LHCN-M2 (cell line): ENCODE measurements around the gene TSPAN18. TPM values are rescaled to one million over a fixed set of nuclear protein-coding genes. Genes with fewer than 3 reads are reported as not detected.

ENCODE experiments used
- DNase-seq: peaks from one replicate; pipeline ENCODE4 v3.0.0-alpha.2; 2012; ENCODE audit warnings: low read depth
- total RNA-seq: library from RNA; depleted of rRNA; stranded (reverse); fragments of >200 nt; gene quantifications from 2 replicates; pipeline ENCODE4 v1.2.3, GENCODE V29; 2014

The TSPAN18 gene
- total RNA-seq, 1 experiment from 2014 or later, result not detected

DNA sequence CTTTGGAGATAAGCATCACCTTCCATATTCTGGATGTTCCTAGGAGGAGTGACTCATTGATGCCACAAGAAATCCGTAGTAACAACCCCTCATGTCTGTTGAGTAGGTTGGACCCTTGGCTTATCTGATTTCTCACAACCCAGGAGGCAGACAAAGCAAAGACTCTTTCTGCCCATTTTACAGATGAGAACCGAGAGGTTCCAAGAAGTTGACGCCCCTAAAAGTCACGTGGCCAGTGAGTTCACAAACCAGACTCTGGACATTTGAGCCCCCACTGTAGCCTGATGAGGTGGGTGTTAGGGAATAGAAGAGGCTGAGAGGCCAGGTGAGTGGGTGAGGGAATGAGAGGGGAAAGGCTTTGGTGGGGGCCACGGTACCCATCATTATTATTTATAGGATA lies 70.3 kb downstream of the TSPAN18 start:
- no peak for DNase-seq

DNA sequence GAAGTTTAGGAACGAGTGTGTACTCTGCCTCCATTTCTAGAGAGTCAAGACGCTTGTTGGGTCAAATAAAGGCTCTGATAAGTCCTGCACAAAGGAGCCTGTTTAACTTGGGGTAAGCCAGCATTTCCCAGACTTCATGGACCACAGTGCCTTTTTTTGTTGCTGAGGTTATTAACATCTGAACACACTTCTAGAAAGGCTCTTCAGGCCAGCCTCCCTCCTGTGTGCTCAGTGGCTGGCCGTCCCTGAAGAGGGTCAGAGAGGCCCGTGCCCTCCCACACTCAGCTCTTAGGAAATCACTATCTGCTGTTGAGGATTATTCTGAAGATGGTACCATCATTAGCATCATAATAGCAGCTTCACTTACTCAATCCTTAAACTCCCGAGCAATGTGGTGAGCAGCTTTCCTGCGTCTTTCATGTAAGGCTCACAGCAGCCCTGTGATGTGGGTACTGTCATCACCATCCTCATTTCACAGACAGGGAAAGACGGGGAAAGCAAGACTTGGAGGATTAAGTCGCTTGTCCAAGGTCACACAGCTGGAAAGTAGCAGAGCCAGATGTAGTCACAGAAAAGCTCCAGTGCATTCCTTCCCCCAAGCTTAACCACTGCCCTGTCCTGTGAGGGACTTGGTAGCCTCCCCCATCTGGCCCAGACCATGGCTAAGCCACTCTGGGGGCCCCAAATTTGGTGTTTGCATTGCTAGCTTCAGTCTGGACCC lies 71.3 kb downstream of the TSPAN18 start:
- no peak for DNase-seq

GRCh38 chr11:44798607-44798972 lies 71.8 kb downstream of the TSPAN18 start:
- no peak for DNase-seq

DNA sequence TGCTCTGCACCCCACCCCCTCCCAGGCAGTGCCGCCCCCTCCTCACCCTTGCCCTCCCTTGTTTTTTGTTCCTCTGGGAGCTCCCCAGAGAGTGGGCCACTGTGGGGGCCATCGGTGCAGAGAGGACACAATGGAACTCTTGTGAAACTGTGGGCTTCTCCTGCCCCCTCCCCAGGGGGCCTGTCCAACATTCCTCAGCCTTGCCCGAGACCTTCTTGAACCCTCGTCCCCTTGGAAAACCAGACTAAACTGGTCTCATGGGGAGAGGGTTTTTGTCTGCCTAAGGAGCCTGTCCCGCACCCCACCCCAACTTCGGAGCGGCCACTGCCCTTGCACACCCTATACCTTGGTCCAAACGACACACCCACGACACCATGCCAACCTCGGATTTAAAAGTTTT lies 72.2 kb downstream of the TSPAN18 start:
- no peak for DNase-seq

GRCh38 chr11:44802347-44802746 lies 75.6 kb downstream of the TSPAN18 start:
- no peak for DNase-seq

GRCh38 chr11:44803009-44803408 lies 76.2 kb downstream of the TSPAN18 start:
- no peak for DNase-seq

DNA sequence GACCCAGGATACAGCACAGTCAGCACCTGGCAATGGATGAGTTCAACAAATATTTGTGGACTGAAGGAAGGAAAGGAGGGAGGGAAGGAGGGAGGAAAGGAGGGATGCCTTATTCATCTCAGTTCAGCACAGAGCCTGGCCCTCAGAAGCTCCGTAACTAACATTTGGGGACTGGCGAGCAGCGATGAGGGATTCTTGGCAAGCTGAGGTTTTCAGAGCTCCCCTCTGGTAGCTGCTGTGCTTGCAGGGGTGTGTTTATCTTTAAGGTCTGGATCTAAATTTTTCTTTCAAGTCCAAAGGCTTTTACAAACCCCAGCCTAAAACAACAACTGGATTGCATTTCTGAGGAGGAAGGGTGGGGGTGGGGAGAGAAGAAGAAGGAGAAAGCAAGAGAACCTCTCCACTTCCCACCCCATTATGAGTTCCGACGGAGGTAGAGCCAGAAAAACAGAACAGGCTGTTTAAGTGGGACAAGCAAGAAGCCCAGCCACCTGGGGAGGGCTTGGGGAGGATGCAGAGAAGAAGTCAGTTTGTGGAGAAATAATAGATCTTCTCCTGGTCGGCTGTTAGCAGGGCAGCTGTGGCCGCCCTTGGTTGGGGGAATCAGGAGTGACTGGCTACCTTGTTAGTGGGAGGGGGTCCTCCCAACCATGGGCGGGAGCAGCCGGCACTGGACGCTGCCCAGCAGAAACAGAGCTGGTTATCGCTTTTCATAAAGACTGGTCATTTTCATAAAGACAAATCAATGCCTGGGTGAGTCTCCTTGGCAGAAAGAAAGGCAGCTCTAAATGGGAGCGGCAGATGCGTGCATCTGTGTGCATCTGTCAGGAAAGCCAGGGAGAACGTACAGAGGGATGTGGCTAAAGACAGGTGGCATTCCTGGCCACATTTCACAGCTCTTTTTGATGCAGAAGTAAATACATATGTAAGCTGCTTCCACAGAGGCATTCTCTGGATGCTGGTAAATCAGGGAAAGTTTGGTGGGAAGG lies 78.0 kb downstream of the TSPAN18 start:
- DNase-seq, result no peak

DNA sequence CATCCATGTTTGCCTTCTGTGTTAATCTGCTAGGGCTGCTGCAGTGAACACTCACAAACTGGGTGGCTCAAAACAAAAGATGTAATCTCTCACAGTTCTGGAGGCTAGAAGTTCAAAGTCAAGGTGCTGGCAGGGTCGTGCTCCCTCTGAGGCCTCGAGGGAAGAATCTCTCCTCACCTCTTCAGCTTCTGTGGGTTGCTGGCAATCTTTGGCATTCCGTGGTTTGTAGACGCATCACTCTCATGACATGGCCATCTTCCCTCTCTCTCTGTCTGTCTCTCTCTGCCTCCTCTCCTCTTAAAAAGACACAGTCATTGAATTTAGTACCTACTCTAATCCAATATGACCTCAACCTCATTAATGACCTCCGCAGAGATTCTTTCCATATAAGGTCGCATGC lies 78.8 kb downstream of the TSPAN18 start:
- no peak for DNase-seq

- DNase-seq, result no peak
Measured at GRCh38 chr11:44808053-44808753, 81.4 kb downstream of the TSPAN18 start.

- no peak for DNase-seq
Measured at GRCh38 chr11:44809283-44809682, 82.5 kb downstream of the TSPAN18 start.

DNA sequence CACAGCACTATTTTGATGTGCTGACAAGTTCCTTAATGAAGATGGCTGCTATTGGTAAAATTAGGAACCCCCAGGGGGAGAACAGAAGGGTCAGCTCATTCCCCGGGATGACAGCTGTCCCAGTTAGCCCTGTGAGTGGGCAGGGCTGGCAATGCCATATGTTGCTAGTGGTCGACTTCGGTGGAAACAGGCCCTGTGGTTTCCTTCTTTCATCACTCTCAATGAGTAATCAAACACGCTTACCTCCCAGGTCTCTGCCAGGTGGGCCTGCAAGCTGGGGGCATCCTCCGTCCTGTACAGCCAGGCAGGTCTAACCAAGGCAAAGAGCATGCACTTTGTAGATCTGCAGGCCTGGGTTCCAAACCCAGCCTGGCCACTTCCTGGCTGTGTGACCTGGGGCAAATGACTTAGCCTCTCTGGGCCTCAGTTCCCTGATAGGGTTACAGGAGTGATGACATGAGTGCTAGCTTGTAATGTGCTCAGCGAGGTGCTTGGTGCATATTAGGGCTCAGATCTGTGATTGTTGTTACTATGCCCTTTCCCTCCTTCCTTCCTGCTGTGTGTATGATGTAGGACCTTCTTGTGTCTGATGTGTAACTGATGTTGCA lies 85.2 kb downstream of the TSPAN18 start:
- peak; percentile 33 for DNase-seq

DNA sequence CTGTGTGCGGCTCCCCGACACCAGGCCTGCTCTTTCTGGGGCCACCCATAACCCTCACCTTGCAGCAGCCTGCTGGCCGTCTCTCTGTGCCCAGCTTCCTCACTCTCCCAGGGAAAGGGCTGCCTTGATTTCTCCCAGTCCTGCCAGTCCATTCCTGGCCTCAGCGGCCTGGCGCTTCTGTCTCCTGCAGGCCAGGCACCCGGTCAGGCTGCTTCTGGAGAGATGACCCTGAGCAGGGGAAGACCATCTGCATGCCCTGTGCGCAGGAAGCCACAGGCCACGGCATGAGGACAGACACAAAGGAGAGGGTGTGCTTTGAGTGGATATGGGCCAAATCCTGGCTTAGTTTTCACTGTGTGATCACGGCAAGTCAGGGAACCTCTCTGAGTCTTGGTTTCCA lies 86.2 kb downstream of the TSPAN18 start:
- no peak for DNase-seq

DNA sequence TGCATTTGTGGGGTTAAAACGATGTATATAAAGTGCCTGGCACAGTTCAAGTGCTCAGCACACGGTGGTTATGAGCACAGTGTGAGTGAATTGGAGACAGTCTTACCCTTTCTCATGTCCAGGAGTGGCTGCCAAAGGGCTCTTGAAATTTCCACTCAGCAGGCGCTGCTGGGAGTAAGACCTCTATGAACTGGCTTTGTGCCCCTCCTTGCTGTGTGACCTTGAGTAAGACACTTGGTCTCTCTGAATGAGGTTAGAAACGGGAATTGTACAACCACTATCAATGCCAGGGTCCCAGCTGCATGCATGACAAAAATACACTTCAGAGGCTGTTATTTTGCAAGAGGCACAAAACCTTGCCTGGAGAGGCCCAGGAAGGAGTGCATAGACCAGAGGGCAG lies 86.6 kb downstream of the TSPAN18 start:
- DNase-seq, result no peak

DNA sequence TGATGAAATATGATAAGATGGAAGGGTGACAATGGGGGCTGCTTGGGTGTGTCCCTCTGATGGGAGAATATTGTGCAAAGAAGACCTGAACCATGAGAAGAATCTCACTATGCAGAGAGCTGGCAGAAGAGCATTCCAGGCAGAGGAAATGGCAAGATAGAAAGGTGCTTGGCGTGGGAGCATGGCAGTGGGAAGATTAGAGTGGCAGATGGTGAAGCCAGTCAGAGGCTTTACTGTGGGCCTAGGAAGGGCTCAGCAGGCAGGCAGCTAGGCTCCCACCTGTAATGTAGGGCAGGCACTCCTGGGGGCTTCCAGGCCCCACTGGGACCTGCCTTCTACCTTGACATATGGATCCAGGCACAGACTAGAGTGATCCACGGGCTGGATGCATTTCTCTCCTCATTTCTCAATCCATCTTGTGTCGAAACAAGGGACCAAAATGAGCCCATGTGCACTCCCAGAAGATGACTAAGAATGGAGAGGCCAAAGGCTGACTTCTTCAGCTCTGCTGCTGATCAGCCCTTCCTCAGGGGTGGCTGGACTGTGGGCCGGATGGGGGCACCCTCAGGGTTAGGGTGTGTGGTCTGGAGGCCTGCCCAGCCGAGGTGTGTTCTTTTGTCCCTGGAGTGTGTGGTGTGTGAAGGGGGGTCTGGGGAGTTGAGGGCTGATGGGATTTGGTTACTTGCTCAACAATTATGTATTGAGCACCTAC lies 88.3 kb downstream of the TSPAN18 start:
- DNase-seq, result peak; percentile 27

GRCh38 chr11:44815917-44816456 lies 89.2 kb downstream of the TSPAN18 start:
- no peak for DNase-seq

- DNase-seq, result no peak
Measured at GRCh38 chr11:44816761-44817160, 90.0 kb downstream of the TSPAN18 start.

- peak; percentile 43 for DNase-seq
Measured at GRCh38 chr11:44817207-44817949, 90.6 kb downstream of the TSPAN18 start.

DNA sequence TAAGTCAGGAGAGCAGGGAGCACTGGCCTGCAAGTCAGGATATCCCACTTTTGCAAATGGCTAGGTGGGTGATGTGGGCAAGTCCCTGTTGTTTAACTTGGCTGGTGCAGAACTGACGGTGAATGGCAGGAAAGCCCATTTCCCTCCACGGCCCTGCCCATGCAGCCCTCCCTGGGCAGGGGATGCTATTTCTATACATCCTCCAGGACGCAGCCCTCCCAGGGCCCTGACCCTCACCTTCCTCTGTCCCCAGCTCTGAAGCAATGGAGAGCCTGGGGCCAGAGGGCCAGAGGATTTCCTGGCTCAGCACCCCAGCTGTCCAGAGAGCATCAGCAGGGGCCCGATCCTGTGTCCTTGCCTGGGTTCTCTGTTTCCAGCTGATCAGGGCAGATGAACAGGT lies 91.3 kb downstream of the TSPAN18 start:
- DNase-seq, result no peak

DNA sequence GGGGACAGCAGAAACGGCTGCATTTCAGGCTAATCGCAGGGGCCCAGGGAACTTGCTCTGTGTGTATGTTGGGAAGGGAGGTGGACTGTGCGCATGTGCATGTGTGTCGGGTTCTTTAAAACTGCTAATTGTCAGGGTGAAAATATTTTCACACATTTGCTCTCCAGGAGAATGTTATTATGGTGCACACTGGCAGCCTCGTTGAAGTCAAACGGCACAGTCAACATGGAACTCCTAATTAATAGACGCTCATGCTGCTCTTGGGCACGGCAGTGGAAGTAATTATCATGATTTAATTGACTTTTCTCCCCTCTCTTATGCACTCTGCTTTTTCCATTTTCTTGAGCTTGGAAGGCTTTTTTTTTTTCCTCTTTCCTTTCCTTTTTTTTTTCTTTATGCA lies 92.6 kb downstream of the TSPAN18 start:
- no peak for DNase-seq

DNA sequence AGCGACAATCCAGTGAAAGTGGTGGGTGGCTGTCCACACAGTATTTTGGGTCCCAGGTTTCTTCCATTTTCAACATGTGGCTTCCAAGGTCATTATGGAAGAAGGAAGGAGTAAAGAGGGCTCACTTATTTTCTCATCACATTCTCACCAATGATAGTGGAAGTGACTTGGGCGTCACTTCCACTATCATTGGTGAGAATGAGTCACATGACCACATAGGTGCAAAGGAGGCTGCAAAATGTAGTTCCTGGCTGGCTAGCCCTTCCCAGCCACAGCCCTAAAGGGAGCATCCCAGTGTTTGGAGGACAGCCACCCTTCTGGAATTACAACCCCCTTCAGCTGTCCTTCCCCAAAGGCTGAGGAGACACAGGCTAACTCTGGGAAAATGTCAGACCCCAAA lies 95.6 kb downstream of the TSPAN18 start:
- no peak for DNase-seq
